Mesendoderm (in vitro differentiated cells): Measurements from ENCODE around the gene ITGB7.

Experiments used
- DNase-seq: peaks from one replicate; pipeline ENCODE4 v3.0.0; 2013
- H2AK5ac ChIP-seq: 2 replicates; pipeline ENCODE4 v1.6.1; 2013; ENCODE audit warnings: low read length, inconsistent platforms
- H2BK120ac ChIP-seq: 2 replicates; pipeline ENCODE4 v1.6.1; 2013; ENCODE audit warnings: low read depth, mild to moderate bottlenecking, low read length, moderate library complexity, mixed read lengths
- H2BK15ac ChIP-seq: replicated peaks from 2 replicates; pipeline ENCODE4 v1.6.1; 2013; ENCODE audit warnings: low read depth, mild to moderate bottlenecking, moderate library complexity
- H2BK5ac ChIP-seq: 2 replicates; pipeline ENCODE4 v1.6.1; 2013; ENCODE audit warnings: low read length, inconsistent platforms
- H3K18ac ChIP-seq: 2 replicates; pipeline ENCODE4 v1.6.1; 2013; ENCODE audit warnings: mild to moderate bottlenecking, low read length, mixed read lengths
- H3K23ac ChIP-seq: one replicate; pipeline ENCODE4 v1.6.1; 2013; ENCODE audit warnings: low read length
- H3K27ac ChIP-seq: 2 replicates; pipeline ENCODE4 v1.5.1; 2013; ENCODE audit warnings: low read depth, mild to moderate bottlenecking, inconsistent platforms, low read length, moderate library complexity
- H3K27me3 ChIP-seq: 2 replicates; pipeline ENCODE4 v1.6.1; 2013; ENCODE audit warnings: low read length, control low read depth, mild to moderate bottlenecking, inconsistent platforms; ENCODE audit not compliant: insufficient read depth, poor library complexity
- H3K36me3 ChIP-seq: 2 replicates; pipeline ENCODE4 v1.6.1; 2013; ENCODE audit warnings: low read length, inconsistent platforms; ENCODE audit not compliant: control insufficient read depth, insufficient read depth
- H3K4ac ChIP-seq: one replicate; pipeline ENCODE4 v1.6.1; 2013; ENCODE audit warnings: low read depth, mild to moderate bottlenecking, low read length, moderate library complexity
- H3K4me1 ChIP-seq: 2 replicates; pipeline ENCODE4 v1.6.1; 2013; ENCODE audit warnings: low read depth, low read length, inconsistent platforms; ENCODE audit not compliant: control insufficient read depth
- H3K4me2 ChIP-seq: 2 replicates; pipeline ENCODE4 v1.6.1; 2013; ENCODE audit warnings: low read length
- H3K4me3 ChIP-seq: 2 replicates; pipeline ENCODE4 v1.5.1; 2013; ENCODE audit warnings: mild to moderate bottlenecking, low read length
- H3K56ac ChIP-seq: one replicate; pipeline ENCODE4 v1.6.1; 2013; ENCODE audit warnings: low read length
- H3K79me1 ChIP-seq: 2 replicates; pipeline ENCODE4 v1.6.1; 2013; ENCODE audit warnings: low read length, inconsistent platforms
- H3K79me2 ChIP-seq: 2 replicates; pipeline ENCODE4 v1.6.1; 2013; ENCODE audit warnings: mild to moderate bottlenecking, low read length; ENCODE audit not compliant: control insufficient read depth, insufficient read depth
- H3K9ac ChIP-seq: 2 replicates; pipeline ENCODE4 v1.6.1; 2013; ENCODE audit warnings: low read length, inconsistent platforms
- H4K5ac ChIP-seq: one replicate; pipeline ENCODE4 v1.6.1; 2013; ENCODE audit warnings: low read length
- H4K8ac ChIP-seq: one replicate; pipeline ENCODE4 v1.6.1; 2013; ENCODE audit warnings: low read depth, mild to moderate bottlenecking, control low read depth, low read length, moderate library complexity
- WGBS: extraction: QIAGEN DNeasy Blood & Tissue Kit; methylation state at CpG from one replicate; pipeline ENCODE4 v1.1.7; 2013; ENCODE audit warnings: low lambda C conversion rate, missing lambda C conversion rate; ENCODE audit not compliant: insufficient coverage; ENCODE audit errors: extremely low coverage; 5-methylcytosine and 5-hydroxymethylcytosine counted together

The ITGB7 gene

GRCh38 chr12:53220694-53221202, 13.7 kb upstream of the ITGB7 start:
- Histone ChIP-seq H3K18ac (no peak overlapping the region), H3K4me2 (peak overlapping the region; percentile 70), H3K79me2 (peaks cover 21% of the 10 kb centered on the region), H3K4me1 (peaks cover 46% of the 10 kb centered on the region), H3K9ac (peak overlapping the region; percentile 97), H4K8ac (no peak overlapping the region), H3K79me1 (peaks cover 11% of the 10 kb centered on the region), H2BK120ac (no peak overlapping the region), H3K23ac (no peak overlapping the region), H3K4ac (no peak overlapping the region), H2BK5ac (no peak overlapping the region), H3K27ac (peak overlapping the region; percentile 97), H4K5ac (no peak overlapping the region), H2BK15ac (no peak overlapping the region), H3K4me3 (peak overlapping the region; percentile 10), H3K27me3 (no peaks in the 10 kb centered on the region), H3K56ac (peak overlapping the region; percentile 99), H2AK5ac (no peak overlapping the region), H3K36me3 (no peaks in the 10 kb centered on the region)
- DNase-seq = peak; percentile 98
- WGBS = no CpG with 5 or more reads among the region's 42 CpGs

- no peak overlapping the region for H2BK5ac ChIP-seq
- no peaks in the 10 kb centered on the region for H3K27me3 ChIP-seq
- H3K36me3 ChIP-seq = no peaks in the 10 kb centered on the region
- H3K4me2 ChIP-seq = peak overlapping the region; percentile 76
- H2BK15ac ChIP-seq = no peak overlapping the region
- peak overlapping the region; percentile 96 for H3K9ac ChIP-seq
- no CpG with 5 or more reads among the region's 53 CpGs for WGBS
- H3K18ac ChIP-seq = peak overlapping the region; percentile 52
- no peak overlapping the region for H2BK120ac ChIP-seq
- H3K27ac ChIP-seq = peak overlapping the region; percentile 42
- peak overlapping the region; percentile 92 for H3K4me3 ChIP-seq
- no peak overlapping the region for H4K5ac ChIP-seq
- H3K4me1 ChIP-seq = peaks cover 50% of the 10 kb centered on the region
- peaks cover 15% of the 10 kb centered on the region for H3K79me1 ChIP-seq
- peak overlapping the region; percentile 93 for H3K56ac ChIP-seq
- peak; percentile 79 for DNase-seq
- peak overlapping the region; percentile 41 for H3K4ac ChIP-seq
- no peak overlapping the region for H2AK5ac ChIP-seq
- no peak overlapping the region for H3K23ac ChIP-seq
- H4K8ac ChIP-seq = no peak overlapping the region
- peaks cover 21% of the 10 kb centered on the region for H3K79me2 ChIP-seq
Observed at GRCh38 chr12:53219956-53220693, 13.1 kb upstream of the ITGB7 start.

- H2BK120ac ChIP-seq = no peak overlapping the region
- peak overlapping the region; percentile 76 for H3K4me2 ChIP-seq
- peaks cover 15% of the 10 kb centered on the region for H3K79me1 ChIP-seq
- no peak overlapping the region for H3K27ac ChIP-seq
- peak overlapping the region; percentile 93 for H3K56ac ChIP-seq
- no peak overlapping the region for H3K23ac ChIP-seq
- DNase-seq = no peak
- H3K9ac ChIP-seq = peak overlapping the region; percentile 96
- H2BK15ac ChIP-seq = no peak overlapping the region
- no peaks in the 10 kb centered on the region for H3K36me3 ChIP-seq
- no CpG with 5 or more reads among the region's 27 CpGs for WGBS
- H3K18ac ChIP-seq = peak overlapping the region; percentile 52
- H4K8ac ChIP-seq = no peak overlapping the region
- H2BK5ac ChIP-seq = peak overlapping the region; percentile 86
- H3K27me3 ChIP-seq = no peaks in the 10 kb centered on the region
- H3K4me3 ChIP-seq = peak overlapping the region; percentile 92
- peak overlapping the region; percentile 62 for H2AK5ac ChIP-seq
- peak overlapping the region; percentile 3 for H4K5ac ChIP-seq
- H3K79me2 ChIP-seq = peaks cover 21% of the 10 kb centered on the region
- peaks cover 51% of the 10 kb centered on the region for H3K4me1 ChIP-seq
- H3K4ac ChIP-seq = peak overlapping the region; percentile 41
Observed at GRCh38 chr12:53219292-53219955, 12.4 kb upstream of the ITGB7 start.

GRCh38 chr12:53218551-53219291, 11.7 kb upstream of the ITGB7 start:
- Histone ChIP-seq H2BK15ac (no peak overlapping the region), H3K56ac (peak overlapping the region; percentile 93), H3K4me2 (peak overlapping the region; percentile 76), H4K8ac (no peak overlapping the region), H3K23ac (no peak overlapping the region), H2AK5ac (peak overlapping the region; percentile 46), H3K79me2 (peaks cover 21% of the 10 kb centered on the region), H3K79me1 (peaks cover 16% of the 10 kb centered on the region), H3K4me1 (peaks cover 50% of the 10 kb centered on the region), H3K4ac (peak overlapping the region; percentile 16), H3K18ac (peak overlapping the region; percentile 28), H3K9ac (peak overlapping the region; percentile 96), H2BK5ac (no peak overlapping the region), H3K4me3 (peak overlapping the region; percentile 92), H3K27ac (no peak overlapping the region), H2BK120ac (no peak overlapping the region), H3K36me3 (peaks cover under 1% of the 10 kb centered on the region), H3K27me3 (no peaks in the 10 kb centered on the region), H4K5ac (no peak overlapping the region)
- DNase-seq = no peak
- WGBS = no CpG with 5 or more reads among the region's 30 CpGs

GRCh38 chr12:53217931-53218307, 10.9 kb upstream of the ITGB7 start:
- peak overlapping the region; percentile 98 for H3K23ac ChIP-seq
- H4K8ac ChIP-seq = no peak overlapping the region
- peak overlapping the region; percentile 2 for H3K4me3 ChIP-seq
- peaks cover 3% of the 10 kb centered on the region for H3K36me3 ChIP-seq
- WGBS = no CpG with 5 or more reads among the region's 3 CpGs
- peak overlapping the region; percentile 93 for H3K56ac ChIP-seq
- H4K5ac ChIP-seq = no peak overlapping the region
- no peak overlapping the region for H2BK120ac ChIP-seq
- H3K27me3 ChIP-seq = no peaks in the 10 kb centered on the region
- H3K27ac ChIP-seq = peak overlapping the region; percentile 40
- H3K18ac ChIP-seq = peak overlapping the region; percentile 28
- H2BK5ac ChIP-seq = peak overlapping the region; percentile 66
- H2BK15ac ChIP-seq = no peak overlapping the region
- H2AK5ac ChIP-seq = peak overlapping the region; percentile 88
- H3K79me2 ChIP-seq = peaks cover 21% of the 10 kb centered on the region
- peak overlapping the region; percentile 71 for H3K4me2 ChIP-seq
- peak overlapping the region; percentile 5 for H3K4ac ChIP-seq
- peaks cover 48% of the 10 kb centered on the region for H3K4me1 ChIP-seq
- peaks cover 17% of the 10 kb centered on the region for H3K79me1 ChIP-seq
- DNase-seq = no peak
- H3K9ac ChIP-seq = peak overlapping the region; percentile 82
